ENCODE results near the gene AP3S2. TPM values are rescaled to one million over a fixed set of nuclear protein-coding genes. Genes with fewer than 3 reads are reported as not detected.

AP3S2 gene
- total and polyA plus RNA-seq, 2 of the 8 experiments (the other 6 are each of a cell fraction or from before 2014, with no cell fraction given), result 19.2 to 45.4 TPM

DNA sequence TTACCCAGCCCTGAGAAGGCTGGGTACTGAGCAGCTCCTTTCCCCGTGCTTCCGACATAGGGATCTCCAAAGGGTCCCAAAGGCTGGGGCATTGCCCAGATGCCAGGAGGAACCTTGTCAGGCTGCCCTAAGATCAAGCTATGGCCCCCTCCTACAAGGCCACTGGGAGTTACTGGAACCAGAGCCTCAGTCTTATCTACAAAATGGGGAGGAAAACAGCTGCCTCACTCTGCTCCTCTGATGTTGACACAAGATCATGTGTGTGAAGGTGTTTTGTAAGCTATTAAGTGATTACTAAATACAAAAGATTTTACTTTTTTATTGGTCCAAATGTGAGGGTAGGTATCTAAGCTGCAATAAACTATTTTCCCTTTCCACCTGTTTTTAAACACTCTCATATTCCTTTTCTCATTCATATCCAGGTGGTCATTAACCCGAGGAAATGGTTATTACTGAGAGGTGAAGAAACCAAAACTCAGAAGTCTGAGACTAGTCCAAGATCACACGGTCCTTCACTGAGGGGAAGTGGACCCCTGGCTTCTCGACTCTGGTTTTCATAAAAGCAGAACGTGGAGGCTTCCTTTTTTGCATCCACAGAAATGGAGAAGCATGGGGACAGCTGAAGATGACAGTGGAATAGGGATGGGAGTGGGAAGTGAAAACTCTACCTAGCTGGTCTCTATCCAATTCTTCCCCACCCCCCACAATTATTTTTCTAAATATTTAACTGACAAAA lies 17.3 kb upstream of the AP3S2 start:
- DNase-seq (ENCODE audit: low read depth in 1 of 2, low spot score in 2 of 2) (no peak), FAIRE-seq (no peak)
- Histone ChIP-seq H3K23me2 (ENCODE audit: low read depth, low read length) (peaks cover 11% of the 10 kb centered on the region; the same call in 1 of the 2 replicates), H3K4me2 (ENCODE audit: insufficient read depth in 1 of 2, low read depth in 2 of 2, low read length in 2 of 2) (no peak overlapping the region; a peak in 1 of 4 replicates), H2AK5ac (ENCODE audit: low read depth, low read length) (no peak overlapping the region), H4K5ac (ENCODE audit: insufficient read length, low read depth, low read length) (no peak overlapping the region), H3K4me3 (ENCODE audit: extremely low read depth in 1 of 4, insufficient read depth in 2 of 4, low read depth in 3 of 4, low read length in 4 of 4) (no peak overlapping the region), H3K79me1 (ENCODE audit: low read depth, low read length) (no peaks in the 10 kb centered on the region), H4K91ac (replicated peaks; ENCODE audit: insufficient read length, low read length) (no peak overlapping the region), H3K27me3 (replicated peaks in 1 of 4; ENCODE audit: control insufficient read depth in 3 of 4, extremely low read depth in 1 of 4, insufficient read depth in 3 of 4, low read length in 3 of 4) (0 out of 7 replicates have a peak, but pooled peaks cover 0 to 4% (median 2%) of the 10 kb centered on the region in 4 experiments), H2AFZ (ENCODE audit: low read length) (no peak overlapping the region), H3K9me3 (ENCODE audit: insufficient read depth in 2 of 2, low read depth in 1 of 2, low read length in 1 of 2) (no peaks in the 10 kb centered on the region), H3K56ac (replicated peaks; ENCODE audit: insufficient read length, low read depth, low read length) (no peak overlapping the region), H2BK20ac (ENCODE audit: low read length) (no peak overlapping the region), H2BK12ac (ENCODE audit: low read depth, low read length) (no peak overlapping the region), H3K4ac (replicated peaks; ENCODE audit: insufficient read length, low read depth, low read length) (no peak overlapping the region), H3K23ac (ENCODE audit: insufficient read length) (no peak overlapping the region), H3K4me1 (replicated peaks in 1 of 4; ENCODE audit: control insufficient read depth in 3 of 4, insufficient read depth in 4 of 4, low read length in 3 of 4) (peaks cover 3 to 9% (median 6%) of the 10 kb centered on the region in 4 experiments; a peak in 6 of 7 replicates), H3K9ac (replicated peaks in 1 of 4; ENCODE audit: extremely low read depth in 1 of 4, low read depth in 3 of 4, low read length in 3 of 4) (no peak overlapping the region), H3K18ac (ENCODE audit: extremely low read depth, low read length) (no peak overlapping the region), H3K79me2 (ENCODE audit: control insufficient read depth in 1 of 2, insufficient read depth in 2 of 2, low read length in 2 of 2) (no peaks in the 10 kb centered on the region), H4K8ac (ENCODE audit: extremely low read depth, insufficient read depth, low read length) (no peak overlapping the region), H2BK120ac (replicated peaks; ENCODE audit: low read depth, low read length) (no peak overlapping the region), H2BK15ac (ENCODE audit: low read length) (no peak overlapping the region), H4K20me1 (replicated peaks in 1 of 2; ENCODE audit: control insufficient read depth in 1 of 2, insufficient read depth in 2 of 2, low read length in 2 of 2) (no peaks in the 10 kb centered on the region), H3K27ac (ENCODE audit: low read depth, low read length) (no peak overlapping the region), H2BK5ac (ENCODE audit: low read depth, low read length) (no peak overlapping the region), H3K36me3 (ENCODE audit: control insufficient read depth in 2 of 4, insufficient read depth in 4 of 4, low read length in 3 of 4) (no peaks in the 10 kb centered on the region), H3K14ac (ENCODE audit: insufficient read length) (no peak overlapping the region)
- CTCF ChIA-PET (ENCODE audit: partially characterized antibody), result interaction anchor here (1.1 to 5.6 kb wide), 4 partner anchors 12 to 178 kb away, joined by 3 to 27 read pairs (median 4); no protein-coding TSS in a partner anchor
- POLR2A ChIA-PET (ENCODE audit: partially characterized antibody), result interaction anchor here (0.6 to 2.4 kb wide), 3 partner anchors 10 to 17 kb away, joined by 3 to 10 read pairs (median 4); partner anchors contain the start of gene AP3S2
- WGBS, 2 experiments (ENCODE audit: extremely low coverage in 1 of 2, insufficient coverage in 1 of 2, insufficient read length in 1 of 2, insufficient replicate concordance in 2 of 2, low coverage in 1 of 2, low lambda C conversion rate in 2 of 2, missing lambda C conversion rate in 1 of 2), result 85% methylated on average over 6 of the region's 6 CpGs; no CpG with 5 or more reads in 1 of the 2 experiments
- TF ChIP-seq, protein P1, sequence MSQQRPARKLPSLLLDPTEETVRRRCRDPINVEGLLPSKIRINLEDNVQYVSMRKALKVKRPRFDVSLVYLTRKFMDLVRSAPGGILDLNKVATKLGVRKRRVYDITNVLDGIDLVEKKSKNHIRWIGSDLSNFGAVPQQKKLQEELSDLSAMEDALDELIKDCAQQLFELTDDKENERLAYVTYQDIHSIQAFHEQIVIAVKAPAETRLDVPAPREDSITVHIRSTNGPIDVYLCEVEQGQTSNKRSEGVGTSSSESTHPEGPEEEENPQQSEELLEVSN (IDR thresholded peaks at IDR 0.05), result no peak
- TF ChIP-seq, protein P2, sequence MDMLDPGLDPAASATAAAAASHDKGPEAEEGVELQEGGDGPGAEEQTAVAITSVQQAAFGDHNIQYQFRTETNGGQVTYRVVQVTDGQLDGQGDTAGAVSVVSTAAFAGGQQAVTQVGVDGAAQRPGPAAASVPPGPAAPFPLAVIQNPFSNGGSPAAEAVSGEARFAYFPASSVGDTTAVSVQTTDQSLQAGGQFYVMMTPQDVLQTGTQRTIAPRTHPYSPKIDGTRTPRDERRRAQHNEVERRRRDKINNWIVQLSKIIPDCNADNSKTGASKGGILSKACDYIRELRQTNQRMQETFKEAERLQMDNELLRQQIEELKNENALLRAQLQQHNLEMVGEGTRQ (IDR thresholded peaks at IDR 0.05; ENCODE audit: low read length), result no peak
- TF ChIP-seq FOSL1 (IDR thresholded peaks at IDR 0.05; ENCODE audit: insufficient read depth, low read depth, low read length) (no peak), CEBPB (IDR thresholded peaks at IDR 0.05; ENCODE audit: low read depth, low read length) (no peak), SAP30 (IDR thresholded peaks at IDR 0.05; ENCODE audit: insufficient read depth, insufficient replicate concordance, low read length) (no peak), CBX5 (IDR thresholded peaks at IDR 0.05; ENCODE audit: low read depth, low read length) (no peak), YY1 (IDR thresholded peaks at IDR 0.05; ENCODE audit: low read depth, low read length) (no peak), EZH2 (IDR thresholded peaks at IDR 0.05; ENCODE audit: low read depth, low read length, severe bottlenecking) (no peak), PHF8 (conservative IDR thresholded peaks at IDR 0.05; ENCODE audit: low read depth, low read length) (no peak), POLR2A (IDR thresholded peaks at IDR 0.05; ENCODE audit: control extremely low read depth in 1 of 2, low read depth in 2 of 2, low read length in 2 of 2) (no peak), TAF1 (IDR thresholded peaks at IDR 0.05; ENCODE audit: low read depth, low read length) (no peak)
